ENCODE measurements around the gene PCF11.
"Not testable (repeated sequence)": the region's sequence is repeated elsewhere in the genome, so short reads cannot be mapped to it uniquely, and the experiment has no call there.

PCF11 gene

GRCh38 chr11:83192606-83193245 is 35.8 kb downstream of the PCF11 start:
- in situ Hi-C loops (cut with MboI; ENCODE audit: low sequenced_read_pairs) = no loop called here

GRCh38 chr11:83193315-83194280 is 36.7 kb downstream of the PCF11 start, which contains the start of gene ANKRD42:
ANKRD42 (plus strand) TSS chr11:83193712; CDS start chr11:83194671, 959 bp downstream.
- in situ Hi-C loops (cut with MboI; ENCODE audit: low sequenced_read_pairs) = no loop called here

- in situ Hi-C loops (cut with MboI; ENCODE audit: low sequenced_read_pairs) = no loop called here
Measured at GRCh38 chr11:83194281-83195142, 37.6 kb downstream of the PCF11 start.

- in situ Hi-C loops (cut with MboI; ENCODE audit: low sequenced_read_pairs) = no loop called here
Measured at GRCh38 chr11:83195143-83195466, 38.2 kb downstream of the PCF11 start.

- in situ Hi-C loops (cut with MboI; ENCODE audit: low sequenced_read_pairs) = no loop called here
Measured at GRCh38 chr11:83195649-83196048, 38.7 kb downstream of the PCF11 start.

GRCh38 chr11:83200035-83200434 is 43.1 kb downstream of the PCF11 start:
- in situ Hi-C loops (cut with MboI; ENCODE audit: low sequenced_read_pairs) = no loop called here

- in situ Hi-C loops (cut with MboI; ENCODE audit: low sequenced_read_pairs) = no loop called here
Measured at GRCh38 chr11:83205608-83206185, 48.8 kb downstream of the PCF11 start.

- in situ Hi-C loops (cut with MboI; ENCODE audit: low sequenced_read_pairs) = no loop called here
Measured at GRCh38 chr11:83206221-83206620, 49.3 kb downstream of the PCF11 start.

GRCh38 chr11:83206771-83207382 is 49.9 kb downstream of the PCF11 start:
- in situ Hi-C loops (cut with MboI; ENCODE audit: low sequenced_read_pairs) = not testable (repeated sequence)

GRCh38 chr11:83219095-83219494 is 62.2 kb downstream of the PCF11 start:
- in situ Hi-C loops (cut with MboI; ENCODE audit: low sequenced_read_pairs) = no loop called here

- in situ Hi-C loops (cut with MboI; ENCODE audit: low sequenced_read_pairs) = no loop called here
Measured at GRCh38 chr11:83220260-83220659, 63.3 kb downstream of the PCF11 start.

- in situ Hi-C loops (cut with MboI; ENCODE audit: low sequenced_read_pairs) = no loop called here
Measured at GRCh38 chr11:83221694-83222093, 64.8 kb downstream of the PCF11 start.

GRCh38 chr11:83222499-83222898 is 65.6 kb downstream of the PCF11 start:
- in situ Hi-C loops (cut with MboI; ENCODE audit: low sequenced_read_pairs) = no loop called here

GRCh38 chr11:83223457-83223856 is 66.5 kb downstream of the PCF11 start:
- in situ Hi-C loops (cut with MboI; ENCODE audit: low sequenced_read_pairs) = no loop called here

- in situ Hi-C loops (cut with MboI; ENCODE audit: low sequenced_read_pairs) = no loop called here
Measured at GRCh38 chr11:83235825-83236224, 78.9 kb downstream of the PCF11 start.

Data from hTERT RPE-1 (cell line).